T-helper 17 cell (primary cell): Measurements from ENCODE around the gene RRAGD. TPM values are rescaled to one million over a fixed set of nuclear protein-coding genes. Genes with fewer than 3 reads are reported as not detected.

Source experiments
- ATAC-seq: fragments of 150-1000 bp; cut with Tn5 transposase; 2 replicates; pipeline ENCODE4 v1.10.0; 2021; ENCODE audit warnings: mild to moderate bottlenecking, moderate library complexity
- DNase-seq, 3 donors: peaks; one replicate each; pipeline versions ENCODE4 v3.0.0 to v3.0.0-alpha.2; 2020 to 2021
- H3K9me3 ChIP-seq: one replicate; pipeline ENCODE4 v1.7.0; 2013; ENCODE audit warnings: low read length, mild to moderate bottlenecking; ENCODE audit not compliant: control insufficient read depth, poor library complexity, severe bottlenecking
- H3K27ac Mint-ChIP-seq: one replicate; pipeline ENCODE4 v1.8.0; 2022; ENCODE audit warnings: mild to moderate bottlenecking, moderate library complexity, mixed read lengths
- H3K27me3 Mint-ChIP-seq: one replicate; pipeline ENCODE4 v1.8.0; 2022; ENCODE audit warnings: mixed read lengths
- H3K36me3 Mint-ChIP-seq: one replicate; pipeline ENCODE4 v1.8.0; 2022; ENCODE audit warnings: low read depth, mixed read lengths
- H3K4me1 Mint-ChIP-seq: one replicate; pipeline ENCODE4 v1.8.0; 2022; ENCODE audit warnings: mild to moderate bottlenecking, mixed read lengths
- H3K4me3 Mint-ChIP-seq: one replicate; pipeline ENCODE4 v1.8.0; 2022; ENCODE audit warnings: mild to moderate bottlenecking, moderate library complexity, mixed read lengths
- total RNA-seq, 4 donors: library from RNA in 2 of 4; stranded (reverse) in 2 of 4; gene quantifications; one replicate each; pipeline ENCODE4 v1.2.3 and lab custom pipeline; 2022 to 2026

RRAGD gene
- total RNA-seq, 2 donors from 2014 or later, result 7.8 to 8.9 TPM

GRCh38 chr6:89356642-89357170 is 55.4 kb downstream of the RRAGD start:
- Mint-ChIP-seq H3K4me1 (peaks cover 27% of the 10 kb centered on the region), H3K27me3 (no peaks in the 10 kb centered on the region), H3K4me3 (peak overlapping the region; percentile 92), H3K36me3 (peaks cover 3% of the 10 kb centered on the region), H3K27ac (peak overlapping the region; percentile 86)
- ATAC-seq (no peak), DNase-seq (no peak)
- H3K9me3 ChIP-seq, result no peaks in the 10 kb centered on the region

GRCh38 chr6:89355511-89356194 is 56.4 kb downstream of the RRAGD start:
- DNase-seq (no peak), ATAC-seq (no peak)
- H3K27ac Mint-ChIP-seq, result no peak overlapping the region
- H3K4me3 Mint-ChIP-seq, result no peak overlapping the region
- no peaks in the 10 kb centered on the region for H3K27me3 Mint-ChIP-seq
- H3K9me3 ChIP-seq, result no peaks in the 10 kb centered on the region
- H3K36me3 Mint-ChIP-seq, result peaks cover 3% of the 10 kb centered on the region
- peaks cover 33% of the 10 kb centered on the region for H3K4me1 Mint-ChIP-seq

DNA sequence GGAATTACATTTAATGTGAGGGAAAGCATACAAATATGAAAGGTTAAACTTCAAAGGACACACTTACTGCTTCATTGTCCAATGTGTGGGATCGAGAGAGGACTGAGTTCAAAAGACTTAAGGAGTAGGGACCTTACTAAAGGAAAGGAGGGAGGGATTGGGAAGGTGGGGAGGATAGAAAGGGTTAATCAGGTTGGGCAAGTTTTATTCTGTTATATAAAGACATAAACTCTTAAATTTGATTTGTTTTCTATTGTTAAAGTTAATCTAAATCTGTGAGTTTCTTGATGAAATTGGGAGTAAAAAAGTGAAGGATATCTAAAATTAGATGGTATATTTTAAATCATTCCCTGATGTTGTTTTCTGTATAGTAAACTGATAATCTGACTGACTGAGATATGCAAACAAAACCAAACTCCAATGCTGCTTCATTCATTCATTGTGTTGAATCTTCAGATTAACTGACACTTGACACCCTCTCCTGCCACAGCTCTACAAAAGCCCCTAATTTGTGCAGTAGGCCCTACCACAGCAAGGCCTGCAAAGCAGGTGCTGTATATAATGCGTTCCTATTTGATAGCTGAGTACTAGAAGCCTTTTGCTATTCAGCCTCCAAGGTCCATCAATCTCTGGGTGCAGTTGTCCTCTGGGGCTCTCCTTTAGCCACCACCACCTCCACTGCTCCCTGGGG is 58.2 kb downstream of the RRAGD start:
- Mint-ChIP-seq H3K27ac (peak overlapping the region; percentile 95), H3K4me3 (peak overlapping the region; percentile 87)

GRCh38 chr6:89353118-89353556 is 58.9 kb downstream of the RRAGD start:
- peak; percentile 4 for ATAC-seq
- no peak for DNase-seq
- Mint-ChIP-seq H3K36me3 (peaks cover 3% of the 10 kb centered on the region), H3K27ac (peak overlapping the region; percentile 95), H3K4me1 (peaks cover 54% of the 10 kb centered on the region), H3K4me3 (peak overlapping the region; percentile 87), H3K27me3 (no peaks in the 10 kb centered on the region)
- no peaks in the 10 kb centered on the region for H3K9me3 ChIP-seq

More for the DNA sequence above, 58.2 kb downstream of the RRAGD start:
- no peaks in the 10 kb centered on the region for H3K9me3 ChIP-seq
- ATAC-seq (no peak), DNase-seq (no peak)
- Mint-ChIP-seq H3K4me1 (peaks cover 46% of the 10 kb centered on the region), H3K36me3 (peaks cover 3% of the 10 kb centered on the region), H3K27me3 (no peaks in the 10 kb centered on the region)

DNA sequence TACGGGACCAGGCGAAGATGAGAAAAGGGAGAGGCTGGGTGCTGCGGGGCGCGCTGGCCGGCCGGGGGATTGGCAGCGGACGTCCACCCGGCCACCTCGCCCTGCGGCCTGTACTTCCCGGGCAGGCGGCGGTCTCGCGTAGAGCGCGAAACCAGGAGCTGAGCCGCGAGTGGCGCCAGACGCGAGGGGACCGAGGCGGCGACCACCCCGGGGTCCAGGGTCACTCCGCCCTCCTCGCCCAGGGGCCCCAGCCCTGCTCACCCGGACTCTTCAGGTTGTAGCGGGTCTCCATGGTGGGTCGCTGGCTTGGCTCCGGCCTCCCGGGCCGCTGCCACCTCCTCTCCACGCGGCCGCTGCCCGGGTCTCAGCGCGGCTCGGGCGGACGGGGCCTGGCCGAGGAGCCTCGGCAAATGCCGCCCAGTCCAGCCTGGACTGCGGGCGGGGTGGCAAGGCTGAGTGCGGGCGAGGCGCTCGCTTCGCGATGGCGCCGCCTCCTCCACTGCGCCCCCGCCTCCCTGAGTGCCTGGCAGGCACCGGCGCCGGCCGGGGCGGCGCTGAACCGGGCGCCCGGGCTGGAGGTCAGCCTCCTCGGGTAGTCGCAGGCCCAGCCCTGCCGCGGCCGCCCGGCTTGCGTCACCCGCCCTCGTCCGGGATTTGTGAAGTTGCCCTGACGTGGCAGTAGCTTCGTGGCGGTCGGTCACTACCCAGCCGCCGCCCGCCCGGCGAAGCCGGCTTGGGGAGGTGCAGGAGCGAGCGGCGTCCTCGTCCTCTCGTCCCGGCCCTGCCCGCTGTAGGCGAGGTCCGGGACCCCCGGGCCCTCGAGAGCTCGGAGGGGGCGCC is 59.6 kb downstream of the RRAGD start, which contains the start of gene UBE2J1:
TSS of gene UBE2J1 (minus strand) at position 445 of the 840 bp plus-strand sequence. CDS start at position 292, 153 bp downstream.
- Mint-ChIP-seq H3K4me3 (peak within 1 kb of the TSS; percentile 98), H3K27ac (peak within 1 kb of the TSS; percentile 95), H3K4me1 (peaks cover 55% of the 10 kb centered on the region), H3K27me3 (no peaks in the 10 kb centered on the region), H3K36me3 (peaks cover 3% of the 10 kb centered on the region)
- no peaks in the 10 kb centered on the region for H3K9me3 ChIP-seq
- peak; percentile 83 for ATAC-seq
- DNase-seq, result peak; percentile 56 to 65 (median 58)

DNA sequence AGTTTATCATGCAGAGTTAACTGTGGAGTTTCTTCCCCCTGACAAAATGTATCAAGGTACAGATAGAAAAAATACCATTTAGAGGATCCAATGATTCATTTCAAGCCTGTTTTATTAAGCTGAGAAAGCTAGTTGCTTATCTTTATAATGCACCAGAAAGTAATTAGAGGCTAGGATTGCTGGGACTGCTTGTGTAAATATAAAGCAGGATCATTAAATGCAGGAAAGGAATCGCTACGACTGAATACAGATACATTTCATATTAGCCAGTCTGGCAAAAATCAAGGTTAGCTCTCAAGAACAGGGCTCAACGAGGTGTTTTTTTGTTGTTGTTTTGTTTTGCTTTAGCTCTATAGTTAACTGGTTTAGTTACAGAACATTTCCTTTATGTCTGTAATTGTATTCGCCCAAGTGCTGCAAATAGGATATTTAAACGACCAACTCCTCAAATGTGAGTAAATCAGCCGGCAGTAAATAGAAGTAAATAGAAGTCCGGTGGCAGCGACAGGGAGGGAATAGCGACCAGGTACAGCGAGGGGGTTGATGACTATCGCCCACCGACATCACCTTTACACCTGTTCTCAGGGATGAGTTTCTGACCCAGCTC is 60.3 kb downstream of the RRAGD start:
- H3K27ac Mint-ChIP-seq, result peak overlapping the region; percentile 94
- DNase-seq, result no peak
- H3K9me3 ChIP-seq, result no peaks in the 10 kb centered on the region
- H3K27me3 Mint-ChIP-seq, result no peaks in the 10 kb centered on the region
- peak; percentile 1 for ATAC-seq
- H3K4me3 Mint-ChIP-seq, result peak overlapping the region; percentile 98
- peaks cover 3% of the 10 kb centered on the region for H3K36me3 Mint-ChIP-seq
- peaks cover 53% of the 10 kb centered on the region for H3K4me1 Mint-ChIP-seq

GRCh38 chr6:89350281-89350966 is 61.6 kb downstream of the RRAGD start:
- peaks cover 3% of the 10 kb centered on the region for H3K36me3 Mint-ChIP-seq
- H3K27ac Mint-ChIP-seq, result peak overlapping the region; percentile 94
- DNase-seq (no peak), ATAC-seq (peak; percentile 29)
- no peaks in the 10 kb centered on the region for H3K27me3 Mint-ChIP-seq
- peak overlapping the region; percentile 98 for H3K4me3 Mint-ChIP-seq
- H3K4me1 Mint-ChIP-seq, result peaks cover 60% of the 10 kb centered on the region
- no peaks in the 10 kb centered on the region for H3K9me3 ChIP-seq

DNA sequence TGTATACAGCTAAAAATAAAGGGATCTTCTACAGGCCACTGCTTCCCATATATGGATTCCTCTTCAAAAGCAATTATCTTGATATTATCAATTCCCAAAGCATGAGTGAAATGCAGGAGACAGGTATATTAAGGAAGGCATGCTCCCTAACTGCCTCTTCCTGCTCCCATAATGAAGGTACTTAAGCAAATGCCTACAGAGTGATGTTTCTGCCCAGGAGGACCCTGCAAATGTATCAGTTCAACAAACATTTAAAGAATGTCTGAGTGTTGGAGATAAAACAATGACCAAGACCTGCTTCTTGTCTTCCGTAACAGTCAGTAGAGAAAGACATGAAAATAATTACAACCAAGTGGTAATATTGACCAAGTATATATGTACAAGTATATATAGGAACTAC is 63.7 kb downstream of the RRAGD start:
- Mint-ChIP-seq H3K27me3 (no peaks in the 10 kb centered on the region), H3K27ac (peak overlapping the region; percentile 94), H3K4me1 (peaks cover 62% of the 10 kb centered on the region), H3K4me3 (no peak overlapping the region), H3K36me3 (peaks cover 3% of the 10 kb centered on the region)
- no peak for DNase-seq
- no peak for ATAC-seq
- H3K9me3 ChIP-seq, result no peaks in the 10 kb centered on the region

DNA sequence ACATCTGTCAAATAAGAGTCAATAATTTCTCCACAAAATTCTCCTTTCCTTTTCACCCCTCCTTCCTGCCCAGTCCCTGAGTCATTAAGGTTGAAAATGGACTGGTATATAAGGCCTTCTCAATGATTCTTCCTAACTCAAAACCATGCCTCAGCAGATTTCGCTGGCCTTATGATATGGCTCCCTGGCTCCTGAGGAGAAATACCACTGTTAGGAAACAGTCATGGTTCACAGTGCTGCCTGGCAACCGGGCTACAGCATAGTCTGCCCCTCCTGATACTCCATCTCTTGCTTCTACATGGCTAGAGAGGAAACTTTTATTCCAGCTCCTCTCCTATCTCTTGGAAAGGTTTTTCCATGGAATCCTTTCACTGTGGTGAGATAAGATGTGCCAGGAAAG is 64.2 kb downstream of the RRAGD start:
- Mint-ChIP-seq H3K27ac (peak overlapping the region; percentile 94), H3K27me3 (no peaks in the 10 kb centered on the region), H3K4me3 (no peak overlapping the region), H3K36me3 (peaks cover 3% of the 10 kb centered on the region), H3K4me1 (peaks cover 61% of the 10 kb centered on the region)
- DNase-seq, result no peak
- no peak for ATAC-seq
- H3K9me3 ChIP-seq, result no peaks in the 10 kb centered on the region

- Mint-ChIP-seq H3K4me1 (peaks cover 56% of the 10 kb centered on the region), H3K27me3 (no peaks in the 10 kb centered on the region), H3K36me3 (peaks cover 2% of the 10 kb centered on the region), H3K27ac (peak overlapping the region; percentile 54), H3K4me3 (no peak overlapping the region)
- no peak for DNase-seq
- no peak for ATAC-seq
- no peaks in the 10 kb centered on the region for H3K9me3 ChIP-seq
Observed at GRCh38 chr6:89346433-89346832, 65.6 kb downstream of the RRAGD start.

- ATAC-seq (no peak), DNase-seq (no peak)
- Mint-ChIP-seq H3K36me3 (peaks cover 12% of the 10 kb centered on the region), H3K4me1 (peaks cover 14% of the 10 kb centered on the region), H3K27ac (peak overlapping the region; percentile 37), H3K4me3 (no peak overlapping the region), H3K27me3 (no peaks in the 10 kb centered on the region)
- no peaks in the 10 kb centered on the region for H3K9me3 ChIP-seq
Observed at GRCh38 chr6:89339565-89339964, 72.5 kb downstream of the RRAGD start.

DNA sequence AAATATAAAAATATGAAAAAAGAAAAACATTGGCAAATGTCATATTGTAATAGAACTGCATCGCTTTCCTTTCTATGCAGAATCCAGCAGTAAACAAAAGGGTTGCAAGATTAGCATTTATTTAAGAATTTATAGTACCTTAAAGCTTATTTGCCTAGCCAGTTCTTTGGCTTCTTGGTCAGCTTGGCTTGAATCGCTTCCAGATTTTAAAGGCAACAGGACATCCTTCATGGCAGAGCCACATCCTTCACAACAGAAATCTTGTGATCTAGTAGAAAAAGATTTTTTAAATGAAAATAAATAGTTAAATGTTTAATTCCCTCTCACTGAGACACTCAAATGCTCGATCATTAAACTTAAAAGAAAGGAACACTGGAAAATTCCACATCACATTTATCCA is 76.9 kb downstream of the RRAGD start:
- ATAC-seq, result no peak
- Mint-ChIP-seq H3K4me1 (peaks cover 10% of the 10 kb centered on the region), H3K4me3 (no peak overlapping the region), H3K36me3 (peaks cover 6% of the 10 kb centered on the region), H3K27me3 (no peaks in the 10 kb centered on the region), H3K27ac (no peak overlapping the region)
- H3K9me3 ChIP-seq, result no peaks in the 10 kb centered on the region
- no peak for DNase-seq
